Motor neuron (in vitro differentiated cells): Measurements from ENCODE around the gene PABPC1L2B. TPM values are rescaled to one million over a fixed set of nuclear protein-coding genes. Genes with fewer than 3 reads are reported as not detected.
"Not testable (repeated sequence)": the region's sequence is repeated elsewhere in the genome, so short reads cannot be mapped to it uniquely, and the experiment has no call there.

Experiments
- ATAC-seq, 8 experiments: fragments of 200-7000 bp; cut with Tn5 transposase; replicated peaks in 6 of 8; 2 replicates each; pipeline ENCODE4 v1.8.0; 2021; ENCODE audit warnings: mild to moderate bottlenecking in 8 of 8, moderate library complexity in 8 of 8
- H3K27ac ChIP-seq, 2 donors: fragments of 250-450 bp; sonication (Bioruptor Pico); 2 replicates each; pipeline ENCODE4 v1.9.0; 2021; ENCODE audit warnings: antibody characterized with exemption in 2 of 2, mild to moderate bottlenecking in 2 of 2, moderate library complexity in 1 of 2
- H3K4me1 ChIP-seq, 2 donors: fragments of 250-450 bp; sonication (Bioruptor Pico); replicated peaks in 1 of 2; 2 replicates each; pipeline ENCODE4 v1.6.1; 2021; ENCODE audit warnings: antibody characterized with exemption in 2 of 2, mild to moderate bottlenecking in 2 of 2, moderate library complexity in 1 of 2
- H3K4me3 ChIP-seq, 5 donors: fragments of 250-450 bp; sonication (Bioruptor Pico); 2 replicates each; pipeline ENCODE4 v1.9.0; 2021; ENCODE audit warnings: antibody characterized with exemption in 5 of 5, mild to moderate bottlenecking in 5 of 5, moderate library complexity in 4 of 5
- WGBS, 10 experiments: fragments of 450-650 bp; shearing (Covaris generic); methylation state at CpG; one replicate each; pipeline ENCODE4 v1.0.0; 2022; 5-methylcytosine and 5-hydroxymethylcytosine counted together
- in situ Hi-C, 9 experiments: fragments of 400-800 bp; cut with MboI; loops; one replicate each; pipeline ENCODE4 v1.15.0; 2021; ENCODE audit warnings: low sequenced_read_pairs in 9 of 9, low pct_unique_long_range_greater_than_20kb in 2 of 9; ENCODE audit not compliant: unreplicated experiment in 9 of 9
- total RNA-seq, 8 experiments: library from RNA; unstranded; fragments of 300-600 nt; gene quantifications; 2 replicates each; pipeline versions ENCODE4 v1.2.3 to v1.2.4, GENCODE V29; 2022

Gene PABPC1L2B
- 1 to 10 TPM in 3 of 8 experiments, under 1 TPM in 5; 0.15 to 1.4 (median 0.84) TPM for total RNA-seq

GRCh38 chrX:73002733-73003132, at the start of gene PABPC1L2B:
PABPC1L2B (plus strand) TSS chrX:73002939; CDS start chrX:73003643, 704 bp downstream.
- H3K27ac ChIP-seq, H3K4me3 ChIP-seq, in situ Hi-C loops, H3K4me1 ChIP-seq: not testable (repeated sequence)
- WGBS, 10 experiments: no CpG with 5 or more reads among the region's 44 CpGs
- peak in 6 of 8 experiments; percentile 30 to 85 (median 74) for ATAC-seq

GRCh38 chrX:72959971-72960370, 42.8 kb upstream of the PABPC1L2B start:
- WGBS, 10 experiments: no CpG with 5 or more reads among the region's 9 CpGs
- H3K4me1 ChIP-seq, H3K27ac ChIP-seq, in situ Hi-C loops, H3K4me3 ChIP-seq: not testable (repeated sequence)
- ATAC-seq: peak in 2 of 8 experiments; percentile 25 to 35

GRCh38 chrX:72971859-72972258, 30.9 kb upstream of the PABPC1L2B start:
- ATAC-seq, in situ Hi-C loops: not testable (repeated sequence)

GRCh38 chrX:72974885-72975284, 27.9 kb upstream of the PABPC1L2B start:
- H3K4me1 ChIP-seq, H3K27ac ChIP-seq, H3K4me3 ChIP-seq, in situ Hi-C loops: not testable (repeated sequence)
- peak in 2 of 8 experiments; percentile 57 to 63 for ATAC-seq
- no CpG with 5 or more reads among the region's 7 CpGs for WGBS, 10 experiments

More at GRCh38 chrX:72971859-72972258, 30.9 kb upstream of the PABPC1L2B start:
- H3K4me1 ChIP-seq, H3K27ac ChIP-seq, H3K4me3 ChIP-seq: not testable (repeated sequence)
- no CpG with 5 or more reads among the region's 5 CpGs for WGBS, 10 experiments

- in situ Hi-C loops, H3K4me1 ChIP-seq, H3K4me3 ChIP-seq, H3K27ac ChIP-seq, ATAC-seq: not testable (repeated sequence)
- WGBS, 10 experiments: no CpG with 5 or more reads among the region's 5 CpGs
Observed at GRCh38 chrX:72980894-72981469, 21.8 kb upstream of the PABPC1L2B start.

- H3K4me1 ChIP-seq, H3K27ac ChIP-seq, in situ Hi-C loops, H3K4me3 ChIP-seq: not testable (repeated sequence)
- peak in 4 of 8 experiments; percentile 12 to 34 (median 26) for ATAC-seq
- WGBS, 10 experiments: no CpG with 5 or more reads among the region's 19 CpGs
Observed at GRCh38 chrX:73004032-73004431, 1.3 kb downstream of the PABPC1L2B start.

GRCh38 chrX:73021361-73022092, 18.8 kb downstream of the PABPC1L2B start:
- H3K27ac ChIP-seq: no peak overlapping the region
- no peak overlapping the region for H3K4me3 ChIP-seq
- no peaks in the 10 kb centered on the region for H3K4me1 ChIP-seq
- in situ Hi-C loops: no loop called here
- 80 to 90% methylated on average over 1 to 2 of the region's 30 CpGs; no CpG with 5 or more reads in 8 of the 10 experiments for WGBS, 10 experiments
- no peak for ATAC-seq

GRCh38 chrX:73022093-73022445, 19.3 kb downstream of the PABPC1L2B start:
- H3K27ac ChIP-seq, in situ Hi-C loops, ATAC-seq, H3K4me3 ChIP-seq, H3K4me1 ChIP-seq: not testable (repeated sequence)
- WGBS, 10 experiments: no CpG with 5 or more reads among the region's 12 CpGs

- H3K4me1 ChIP-seq: no peaks in the 10 kb centered on the region
- H3K4me3 ChIP-seq: no peak overlapping the region
- no peak overlapping the region for H3K27ac ChIP-seq
- ATAC-seq: no peak
- in situ Hi-C loops: no loop called here
- 0% methylated on average over 1 of the region's 1 CpG; no CpG with 5 or more reads in 8 of the 10 experiments for WGBS, 10 experiments
Observed at GRCh38 chrX:73028876-73029275, 26.1 kb downstream of the PABPC1L2B start.

Other genes with a start within 250 kb of the PABPC1L2B start
- 1 to 10 TPM in 2 of 8 experiments, under 1 TPM in 3, not detected in 3; 0.22 to 1.4 (median 0.78) TPM for gene DMRTC1B, start 226.0 kb upstream of the PABPC1L2B start, total RNA-seq
- gene FAM236B, start 220.3 kb upstream of the PABPC1L2B start, total RNA-seq: not detected
- not detected for gene FAM236D, start 194.7 kb upstream of the PABPC1L2B start, total RNA-seq
- gene FAM236C, start 90.3 kb upstream of the PABPC1L2B start, total RNA-seq: not detected
- not detected for gene FAM236A, start 64.7 kb upstream of the PABPC1L2B start, total RNA-seq
- gene DMRTC1, start 59.1 kb upstream of the PABPC1L2B start, total RNA-seq: under 1 TPM in 3 of 8 experiments, not detected in 5; 0.19 to 0.63 (median 0.23) TPM
- gene PABPC1L2A, start 76.6 kb downstream of the PABPC1L2B start, total RNA-seq: 1 to 10 TPM in 2 of 8 experiments, under 1 TPM in 4, not detected in 2; 0.38 to 1.6 (median 0.87) TPM
- 10 to 100 TPM in 6 of 8 experiments, 1 to 10 TPM in 1, under 1 TPM in 1; 0.66 to 42.7 (median 20.3) TPM for gene NAP1L2, start 211.9 kb downstream of the PABPC1L2B start, total RNA-seq